ENCODE measurements around the gene PELI2. TPM values are rescaled to one million over a fixed set of nuclear protein-coding genes. Genes with fewer than 3 reads are reported as not detected.

The PELI2 gene
- total RNA-seq, 3 donors from 2014 or later (not counting 1 experiment from before 2014, with no cell fraction given) = 16.4 to 25.0 (median 24.9) TPM

- ATAC-seq (no peak), DNase-seq (no peak)
- no peaks in the 10 kb centered on the region for H3K9me3 Mint-ChIP-seq
- H3K9me3 ChIP-seq (ENCODE audit: control insufficient read depth, insufficient read depth, low read length) = no peaks in the 10 kb centered on the region
- no peaks in the 10 kb centered on the region for H3K36me3 Mint-ChIP-seq
- no peak overlapping the region for H3K4me3 ChIP-seq (ENCODE audit: low read length)
- peaks cover 0 to 7% of the 10 kb centered on the region in 2 donors for H3K4me1 Mint-ChIP-seq
- whole genome bisulfite sequencing (ENCODE audit: insufficient coverage) = 92% methylated on average over 3 of the region's 3 CpGs
- no peak overlapping the region for H3K4me3 Mint-ChIP-seq
- no peaks in the 10 kb centered on the region for H3K27me3 Mint-ChIP-seq (ENCODE audit: low read depth in 2 of 2)
- H3K27ac Mint-ChIP-seq = no peak overlapping the region
- no peaks in the 10 kb centered on the region for H3K27me3 ChIP-seq (ENCODE audit: control insufficient read depth, insufficient read depth, low read length)
- no peaks in the 10 kb centered on the region for H3K36me3 ChIP-seq (ENCODE audit: control insufficient read depth, insufficient read depth, low read length)
- intact Hi-C loops (cut with micrococcal nuclease) = no loop called here
- no peak for TF ChIP-seq CTCF (IDR thresholded peaks at IDR 0.05)
- H3K4me1 ChIP-seq (ENCODE audit: control insufficient read depth, insufficient read depth, low read length) = no peaks in the 10 kb centered on the region
- H3K27ac ChIP-seq (ENCODE audit: low read length) = no peak overlapping the region
Measured at GRCh38 chr14:56273155-56273554, 154.9 kb downstream of the PELI2 start.

- intact Hi-C loops (cut with micrococcal nuclease) = no loop called here
- H3K4me1 Mint-ChIP-seq = peaks cover 0 to 7% of the 10 kb centered on the region in 2 donors
- no peaks in the 10 kb centered on the region for H3K4me1 ChIP-seq (ENCODE audit: control insufficient read depth, insufficient read depth, low read length)
- no peak overlapping the region for H3K27ac ChIP-seq (ENCODE audit: low read length)
- no peaks in the 10 kb centered on the region for H3K36me3 Mint-ChIP-seq
- no peaks in the 10 kb centered on the region for H3K27me3 Mint-ChIP-seq (ENCODE audit: low read depth in 2 of 2)
- no peaks in the 10 kb centered on the region for H3K27me3 ChIP-seq (ENCODE audit: control insufficient read depth, insufficient read depth, low read length)
- H3K9me3 Mint-ChIP-seq = no peaks in the 10 kb centered on the region
- no peak overlapping the region for H3K4me3 Mint-ChIP-seq
- DNase-seq (no peak), ATAC-seq (no peak)
- H3K36me3 ChIP-seq (ENCODE audit: control insufficient read depth, insufficient read depth, low read length) = no peaks in the 10 kb centered on the region
- no peak overlapping the region for H3K27ac Mint-ChIP-seq
- 86% methylated on average over 6 of the region's 6 CpGs for WGBS (ENCODE audit: insufficient coverage)
- H3K9me3 ChIP-seq (ENCODE audit: control insufficient read depth, insufficient read depth, low read length) = no peaks in the 10 kb centered on the region
- H3K4me3 ChIP-seq (ENCODE audit: low read length) = no peak overlapping the region
- TF ChIP-seq CTCF (IDR thresholded peaks at IDR 0.05) = no peak
Measured at GRCh38 chr14:56273951-56274350, 155.7 kb downstream of the PELI2 start.

- Histone ChIP-seq H3K4me1 (ENCODE audit: control insufficient read depth, insufficient read depth, low read length) (no peaks in the 10 kb centered on the region), H3K4me3 (ENCODE audit: low read length) (no peak overlapping the region), H3K27ac (ENCODE audit: low read length) (no peak overlapping the region), H3K27me3 (ENCODE audit: control insufficient read depth, insufficient read depth, low read length) (no peaks in the 10 kb centered on the region), H3K9me3 (ENCODE audit: control insufficient read depth, insufficient read depth, low read length) (no peaks in the 10 kb centered on the region), H3K36me3 (ENCODE audit: control insufficient read depth, insufficient read depth, low read length) (no peaks in the 10 kb centered on the region)
- intact Hi-C loops (cut with micrococcal nuclease) = no loop called here
- Mint-ChIP-seq H3K27ac (no peak overlapping the region), H3K4me1 (peaks cover 0 to 7% of the 10 kb centered on the region in 2 donors), H3K36me3 (no peaks in the 10 kb centered on the region), H3K9me3 (no peaks in the 10 kb centered on the region), H3K27me3 (ENCODE audit: low read depth in 2 of 2) (no peaks in the 10 kb centered on the region), H3K4me3 (no peak overlapping the region)
- no peak for TF ChIP-seq CTCF (IDR thresholded peaks at IDR 0.05)
- 100% methylated on average over 1 of the region's 1 CpG for WGBS (ENCODE audit: insufficient coverage)
- ATAC-seq (no peak), DNase-seq (no peak)
Measured at GRCh38 chr14:56274556-56274955, 156.3 kb downstream of the PELI2 start.

GRCh38 chr14:56276108-56276507 lies 157.9 kb downstream of the PELI2 start:
- Mint-ChIP-seq H3K36me3 (no peaks in the 10 kb centered on the region), H3K4me1 (peaks cover 0 to 7% of the 10 kb centered on the region in 2 donors), H3K27ac (no peak overlapping the region), H3K9me3 (no peaks in the 10 kb centered on the region), H3K27me3 (ENCODE audit: low read depth in 2 of 2) (no peaks in the 10 kb centered on the region), H3K4me3 (no peak overlapping the region)
- DNase-seq (no peak), ATAC-seq (no peak)
- Histone ChIP-seq H3K4me1 (ENCODE audit: control insufficient read depth, insufficient read depth, low read length) (no peaks in the 10 kb centered on the region), H3K27me3 (ENCODE audit: control insufficient read depth, insufficient read depth, low read length) (no peaks in the 10 kb centered on the region), H3K9me3 (ENCODE audit: control insufficient read depth, insufficient read depth, low read length) (no peaks in the 10 kb centered on the region), H3K27ac (ENCODE audit: low read length) (no peak overlapping the region), H3K4me3 (ENCODE audit: low read length) (no peak overlapping the region), H3K36me3 (ENCODE audit: control insufficient read depth, insufficient read depth, low read length) (no peaks in the 10 kb centered on the region)
- intact Hi-C loops (cut with micrococcal nuclease) = no loop called here
- TF ChIP-seq CTCF (IDR thresholded peaks at IDR 0.05) = no peak
- 84% methylated on average over 5 of the region's 5 CpGs for WGBS (ENCODE audit: insufficient coverage)
